GM12864 (cell line): ENCODE data around the gene STAU1.

Experiments used
- DNase-seq: peaks from one replicate; pipeline ENCODE4 v3.0.0-alpha.2; 2011; ENCODE audit warnings: low read depth
- H3K4me3 ChIP-seq: 2 replicates; pipeline ENCODE4 v1.5.1; 2011; ENCODE audit warnings: mild to moderate bottlenecking, low read depth, low read length, control low read depth
- TF ChIP-seq, protein P1 (sequence below): IDR thresholded peaks from 2 replicates; pipeline ENCODE4 v1.5.1; 2011; ENCODE audit warnings: low read depth, mild to moderate bottlenecking, moderate library complexity, low read length, control low read depth, inconsistent platforms; ENCODE audit errors: missing control alignments

The STAU1 gene

GRCh38 chr20:49151436-49151835 lies 36.7 kb downstream of the STAU1 start:
- no peak for DNase-seq
- H3K4me3 ChIP-seq = no peak overlapping the region
- TF ChIP-seq, protein P1, sequence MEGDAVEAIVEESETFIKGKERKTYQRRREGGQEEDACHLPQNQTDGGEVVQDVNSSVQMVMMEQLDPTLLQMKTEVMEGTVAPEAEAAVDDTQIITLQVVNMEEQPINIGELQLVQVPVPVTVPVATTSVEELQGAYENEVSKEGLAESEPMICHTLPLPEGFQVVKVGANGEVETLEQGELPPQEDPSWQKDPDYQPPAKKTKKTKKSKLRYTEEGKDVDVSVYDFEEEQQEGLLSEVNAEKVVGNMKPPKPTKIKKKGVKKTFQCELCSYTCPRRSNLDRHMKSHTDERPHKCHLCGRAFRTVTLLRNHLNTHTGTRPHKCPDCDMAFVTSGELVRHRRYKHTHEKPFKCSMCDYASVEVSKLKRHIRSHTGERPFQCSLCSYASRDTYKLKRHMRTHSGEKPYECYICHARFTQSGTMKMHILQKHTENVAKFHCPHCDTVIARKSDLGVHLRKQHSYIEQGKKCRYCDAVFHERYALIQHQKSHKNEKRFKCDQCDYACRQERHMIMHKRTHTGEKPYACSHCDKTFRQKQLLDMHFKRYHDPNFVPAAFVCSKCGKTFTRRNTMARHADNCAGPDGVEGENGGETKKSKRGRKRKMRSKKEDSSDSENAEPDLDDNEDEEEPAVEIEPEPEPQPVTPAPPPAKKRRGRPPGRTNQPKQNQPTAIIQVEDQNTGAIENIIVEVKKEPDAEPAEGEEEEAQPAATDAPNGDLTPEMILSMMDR = no peak

DNA sequence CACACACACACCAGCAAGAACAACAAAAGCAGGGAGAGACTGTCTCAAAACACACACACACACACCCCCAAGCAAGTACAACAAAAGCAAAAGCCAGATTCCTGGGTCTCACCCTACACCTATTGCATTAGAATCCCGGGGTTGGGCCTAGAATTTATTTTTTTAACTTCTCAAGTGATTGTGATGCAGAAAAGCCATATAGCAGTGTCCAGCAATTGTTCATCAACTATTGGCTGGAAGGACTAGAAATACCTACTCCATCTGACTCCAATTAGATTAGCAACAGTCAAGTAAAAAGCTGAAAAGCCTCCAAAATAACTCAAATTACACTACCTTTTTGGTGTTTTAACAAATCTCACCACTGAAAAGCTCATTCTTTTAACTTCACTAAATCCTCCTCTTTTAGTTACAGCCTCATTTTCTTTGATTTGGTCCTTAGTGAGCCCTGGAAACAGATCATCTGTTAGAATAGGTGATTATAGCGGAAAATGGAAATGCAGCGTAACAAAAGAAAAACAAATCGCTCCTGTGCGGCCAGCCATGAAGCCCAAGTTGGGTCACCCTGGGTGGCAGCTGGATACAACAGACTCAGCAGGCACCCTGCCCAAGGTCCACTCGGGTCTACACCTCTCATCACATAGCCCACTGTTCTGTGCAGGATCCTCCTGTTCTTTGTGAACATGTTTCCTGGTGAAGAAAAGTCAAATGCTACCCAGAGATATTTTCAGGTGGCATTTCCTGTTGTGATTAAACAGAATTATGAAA lies 38.7 kb downstream of the STAU1 start:
- DNase-seq = no peak
- TF ChIP-seq, protein P1 = no peak
- H3K4me3 ChIP-seq = no peak overlapping the region

DNA sequence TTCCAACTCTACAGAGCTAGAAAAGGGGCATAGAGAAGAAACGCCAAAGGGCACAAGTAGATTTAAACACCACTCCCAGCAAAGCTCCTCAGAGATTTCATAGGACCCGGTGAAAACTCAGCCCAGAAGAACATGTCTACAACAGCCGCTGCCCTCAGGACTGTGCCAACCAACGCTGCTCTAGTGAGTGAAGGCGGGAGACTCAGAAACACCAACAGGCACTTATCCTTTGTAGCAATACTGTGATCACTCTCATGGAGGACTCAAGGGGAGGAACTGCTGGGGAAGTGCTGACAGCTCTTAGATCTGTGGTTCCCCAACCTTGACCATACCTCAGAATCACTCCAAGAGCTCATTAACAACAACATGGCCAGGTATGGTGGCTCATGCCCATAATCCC lies 39.5 kb downstream of the STAU1 start:
- DNase-seq = no peak
- H3K4me3 ChIP-seq = no peak overlapping the region
- TF ChIP-seq, protein P1 = no peak

DNA sequence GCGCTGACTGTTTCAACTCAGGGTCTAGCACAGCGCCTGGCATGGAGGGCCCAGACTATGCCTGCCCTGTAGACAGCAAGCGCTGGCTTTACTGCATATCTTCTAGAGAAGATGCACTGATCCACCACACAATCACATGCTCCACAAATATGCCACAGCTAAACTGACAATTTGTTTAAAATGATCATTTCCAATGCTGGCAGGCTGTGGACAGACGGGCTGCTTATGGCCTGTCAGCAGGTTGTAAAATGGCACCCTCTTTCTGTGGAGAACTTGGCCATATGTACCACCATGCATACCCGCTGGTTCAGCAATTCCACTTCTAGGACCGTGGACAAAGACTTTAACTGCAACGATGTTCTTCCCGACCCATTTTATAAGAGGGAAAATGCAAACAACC lies 40.8 kb downstream of the STAU1 start:
- TF ChIP-seq, protein P1 = no peak
- H3K4me3 ChIP-seq = no peak overlapping the region
- no peak for DNase-seq

- TF ChIP-seq, protein P1 = no peak
- no peak overlapping the region for H3K4me3 ChIP-seq
- DNase-seq = no peak
Measured at GRCh38 chr20:49146442-49147225, 41.5 kb downstream of the STAU1 start.

GRCh38 chr20:49140834-49141233 lies 47.3 kb downstream of the STAU1 start:
- no peak for DNase-seq
- TF ChIP-seq, protein P1 = no peak
- H3K4me3 ChIP-seq = no peak overlapping the region

- no peak overlapping the region for H3K4me3 ChIP-seq
- no peak for DNase-seq
- TF ChIP-seq, protein P1 = no peak
Measured at GRCh38 chr20:49140411-49140810, 47.7 kb downstream of the STAU1 start.
